ENCODE results near the gene SFSWAP.
"Not testable (repeated sequence)": the region's sequence is repeated elsewhere in the genome, so short reads cannot be mapped to it uniquely, and the experiment has no call there.

Gene SFSWAP

DNA sequence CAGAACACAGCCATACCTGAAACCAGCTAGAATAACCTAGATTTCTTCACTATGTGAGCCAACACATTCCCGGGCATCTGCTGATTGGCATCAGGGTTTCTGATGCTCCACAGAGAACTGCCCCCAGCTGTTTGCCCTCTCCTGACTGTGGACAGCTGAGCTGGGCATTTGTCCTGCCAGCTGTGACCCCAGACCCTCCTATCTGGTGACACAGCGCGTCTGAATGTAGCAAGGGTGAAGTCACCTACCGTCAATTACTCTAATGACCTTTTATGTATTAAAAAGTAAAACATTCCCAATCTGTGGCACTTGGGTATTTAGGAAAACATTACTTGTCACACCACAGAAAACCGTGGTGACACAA is 29.7 kb upstream of the SFSWAP start:
- Mint-ChIP-seq H3K36me3 (ENCODE audit: low read depth) (no peaks in the 10 kb centered on the region), H3K27me3 (ENCODE audit: low read depth) (peaks cover 43% of the 10 kb centered on the region), H3K9me3 (no peaks in the 10 kb centered on the region), H3K27ac (no peak overlapping the region), H3K4me3 (no peak overlapping the region), H3K4me1 (no peaks in the 10 kb centered on the region)
- TF ChIP-seq, protein P1, sequence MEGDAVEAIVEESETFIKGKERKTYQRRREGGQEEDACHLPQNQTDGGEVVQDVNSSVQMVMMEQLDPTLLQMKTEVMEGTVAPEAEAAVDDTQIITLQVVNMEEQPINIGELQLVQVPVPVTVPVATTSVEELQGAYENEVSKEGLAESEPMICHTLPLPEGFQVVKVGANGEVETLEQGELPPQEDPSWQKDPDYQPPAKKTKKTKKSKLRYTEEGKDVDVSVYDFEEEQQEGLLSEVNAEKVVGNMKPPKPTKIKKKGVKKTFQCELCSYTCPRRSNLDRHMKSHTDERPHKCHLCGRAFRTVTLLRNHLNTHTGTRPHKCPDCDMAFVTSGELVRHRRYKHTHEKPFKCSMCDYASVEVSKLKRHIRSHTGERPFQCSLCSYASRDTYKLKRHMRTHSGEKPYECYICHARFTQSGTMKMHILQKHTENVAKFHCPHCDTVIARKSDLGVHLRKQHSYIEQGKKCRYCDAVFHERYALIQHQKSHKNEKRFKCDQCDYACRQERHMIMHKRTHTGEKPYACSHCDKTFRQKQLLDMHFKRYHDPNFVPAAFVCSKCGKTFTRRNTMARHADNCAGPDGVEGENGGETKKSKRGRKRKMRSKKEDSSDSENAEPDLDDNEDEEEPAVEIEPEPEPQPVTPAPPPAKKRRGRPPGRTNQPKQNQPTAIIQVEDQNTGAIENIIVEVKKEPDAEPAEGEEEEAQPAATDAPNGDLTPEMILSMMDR (IDR thresholded peaks at IDR 0.05; ENCODE audit: unreplicated experiment in 3 of 3), result no peak

DNA sequence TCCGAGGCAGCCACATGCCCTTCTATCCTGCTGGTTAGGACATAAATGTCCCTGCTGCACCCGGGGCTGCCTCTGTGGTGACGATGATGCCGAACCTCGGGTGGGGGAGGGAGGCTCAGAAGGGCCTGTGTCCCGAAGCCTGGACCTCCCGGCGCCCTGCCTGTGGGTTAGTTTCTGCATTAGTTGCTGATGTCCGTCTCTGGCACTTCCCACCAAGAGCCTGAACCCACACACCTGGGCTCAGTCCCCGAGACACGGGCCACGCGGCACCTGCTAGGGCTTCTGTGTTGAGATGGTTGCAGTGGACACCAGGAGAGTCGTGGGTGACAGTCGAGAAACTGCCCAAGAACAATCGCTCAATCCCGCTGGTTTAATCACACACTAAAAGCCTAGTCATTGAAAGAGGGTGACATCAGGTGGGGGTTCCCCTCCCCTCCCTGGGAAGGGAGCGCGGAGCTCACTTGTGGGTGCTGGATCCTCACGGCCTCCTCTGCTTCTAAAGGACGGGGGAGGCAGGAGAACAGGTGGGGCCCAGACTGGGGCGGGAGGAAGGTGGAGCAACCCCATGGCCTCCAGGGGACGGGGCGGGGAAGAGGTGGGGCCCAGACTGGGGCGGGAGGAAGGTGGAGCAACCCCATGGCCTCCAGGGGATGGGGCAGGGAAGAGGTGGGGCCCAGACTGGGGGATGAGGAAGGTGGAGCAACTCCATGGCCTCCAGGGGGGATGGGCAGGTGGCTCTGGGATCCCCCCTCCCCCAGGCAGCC is 29.0 kb upstream of the SFSWAP start:
- H3K4me1 Mint-ChIP-seq; H3K36me3 Mint-ChIP-seq (ENCODE audit: low read depth); H3K4me3 Mint-ChIP-seq; H3K27ac Mint-ChIP-seq; H3K9me3 Mint-ChIP-seq: not testable (repeated sequence)
- H3K27me3 Mint-ChIP-seq (ENCODE audit: low read depth), result peaks cover 37% of the 10 kb centered on the region

DNA sequence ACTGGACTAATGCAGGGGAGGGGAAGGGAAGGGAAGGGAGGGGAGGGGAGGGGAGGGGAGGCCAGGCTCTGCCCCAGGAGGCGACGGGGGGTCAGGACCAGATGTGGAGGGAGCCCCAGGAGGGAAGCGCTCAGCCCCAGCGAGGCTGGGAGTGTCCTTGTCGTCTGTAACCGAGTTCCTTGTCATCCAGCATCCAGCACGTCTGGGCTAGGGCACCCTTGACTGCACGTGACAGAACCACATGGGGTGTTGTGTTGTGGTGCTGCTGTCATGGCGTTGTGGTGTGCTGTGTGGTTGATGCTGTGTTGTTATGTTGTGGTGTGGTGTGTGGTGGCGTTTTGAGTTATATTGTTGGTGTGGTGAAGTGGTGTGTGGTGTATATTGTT is 28.4 kb upstream of the SFSWAP start:
- H3K4me1 Mint-ChIP-seq, result no peaks in the 10 kb centered on the region
- no peak overlapping the region for H3K4me3 Mint-ChIP-seq
- TF ChIP-seq, protein P1 (IDR thresholded peaks at IDR 0.05; ENCODE audit: unreplicated experiment in 3 of 3), result no peak
- no peaks in the 10 kb centered on the region for H3K36me3 Mint-ChIP-seq (ENCODE audit: low read depth)
- H3K9me3 Mint-ChIP-seq, result no peaks in the 10 kb centered on the region
- H3K27me3 Mint-ChIP-seq (ENCODE audit: low read depth), result peaks cover 37% of the 10 kb centered on the region
- H3K27ac Mint-ChIP-seq, result no peak overlapping the region

DNA sequence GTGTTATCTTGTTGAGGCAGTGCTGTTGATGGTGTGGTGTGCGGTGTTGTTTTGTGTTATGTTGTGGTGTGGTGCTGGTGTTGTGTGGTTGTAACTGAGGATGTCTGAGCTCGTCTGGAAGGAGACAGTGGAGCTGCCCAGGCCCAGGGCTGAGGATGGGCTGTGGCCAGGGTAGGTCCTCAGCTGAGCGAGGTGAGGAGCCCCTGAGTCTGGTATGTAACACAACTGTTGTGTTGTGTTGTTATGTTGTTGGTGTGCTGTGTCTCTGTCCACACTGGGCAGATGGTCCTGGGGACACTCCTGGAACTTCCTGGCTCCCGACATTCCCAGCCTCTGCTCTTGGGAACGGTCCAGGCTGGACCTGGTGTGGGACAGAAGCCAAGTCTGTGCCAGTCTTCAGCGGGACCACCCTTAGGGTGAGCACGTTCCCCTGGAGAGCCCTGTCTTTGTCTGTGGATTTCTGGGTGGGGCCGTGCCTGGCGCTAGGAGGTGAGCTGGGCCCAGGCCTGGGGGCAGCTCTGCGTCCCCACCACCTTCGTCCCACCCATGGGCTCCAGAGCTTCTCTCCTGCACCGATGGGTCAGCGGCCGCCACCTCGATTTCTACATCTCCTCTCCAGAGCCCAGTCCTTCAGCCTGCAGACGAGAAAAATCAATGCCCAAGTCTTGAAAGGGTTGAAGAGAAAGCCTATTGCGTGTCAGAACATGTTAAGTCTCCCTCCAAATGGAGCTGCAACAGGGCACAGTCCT is 27.4 kb upstream of the SFSWAP start:
- no peaks in the 10 kb centered on the region for H3K36me3 Mint-ChIP-seq (ENCODE audit: low read depth)
- no peak overlapping the region for H3K4me3 Mint-ChIP-seq
- no peak overlapping the region for H3K27ac Mint-ChIP-seq
- TF ChIP-seq, protein P1 (IDR thresholded peaks at IDR 0.05; ENCODE audit: unreplicated experiment in 3 of 3), result no peak
- no peaks in the 10 kb centered on the region for H3K4me1 Mint-ChIP-seq
- H3K9me3 Mint-ChIP-seq, result no peaks in the 10 kb centered on the region
- H3K27me3 Mint-ChIP-seq (ENCODE audit: low read depth), result peaks cover 32% of the 10 kb centered on the region

DNA sequence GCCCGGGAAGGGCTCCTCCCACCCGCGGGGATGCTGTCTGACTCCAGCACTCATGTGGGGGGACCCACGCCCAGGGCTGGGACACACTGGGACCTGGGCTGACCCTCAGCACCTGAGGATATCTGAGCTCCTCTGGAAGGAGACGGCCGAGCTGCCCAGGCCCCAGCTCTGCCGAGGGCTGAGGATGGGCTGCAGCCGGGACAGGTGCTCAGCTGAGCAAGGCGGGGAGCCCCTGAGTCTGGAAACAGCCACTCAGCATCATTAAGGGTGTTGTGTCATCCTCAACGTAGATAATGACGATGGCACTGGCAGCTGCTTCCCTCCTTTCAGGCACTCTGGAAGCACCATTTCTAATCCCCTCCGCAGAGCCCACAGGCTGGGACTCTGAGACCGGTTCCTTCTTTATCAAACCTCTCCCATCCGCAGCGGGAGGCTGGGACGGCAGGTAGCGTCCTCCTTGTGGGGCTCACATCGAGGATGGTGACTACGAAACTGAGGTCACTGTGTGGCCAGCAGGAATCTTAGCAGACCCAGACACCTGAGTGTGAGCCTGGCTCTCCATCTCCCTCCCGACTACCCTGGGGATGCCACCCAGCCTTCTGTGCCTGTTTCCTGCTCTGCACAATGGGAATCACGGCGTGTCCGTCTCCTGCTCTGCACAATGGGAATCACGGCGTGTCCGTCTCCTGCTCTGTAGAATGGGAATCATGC is 26.7 kb upstream of the SFSWAP start:
- TF ChIP-seq, protein P1 (IDR thresholded peaks at IDR 0.05; ENCODE audit: unreplicated experiment in 3 of 3), result no peak
- Mint-ChIP-seq H3K4me3 (no peak overlapping the region), H3K9me3 (no peaks in the 10 kb centered on the region), H3K36me3 (ENCODE audit: low read depth) (no peaks in the 10 kb centered on the region), H3K27ac (no peak overlapping the region), H3K27me3 (ENCODE audit: low read depth) (peaks cover 25% of the 10 kb centered on the region), H3K4me1 (no peaks in the 10 kb centered on the region)

DNA sequence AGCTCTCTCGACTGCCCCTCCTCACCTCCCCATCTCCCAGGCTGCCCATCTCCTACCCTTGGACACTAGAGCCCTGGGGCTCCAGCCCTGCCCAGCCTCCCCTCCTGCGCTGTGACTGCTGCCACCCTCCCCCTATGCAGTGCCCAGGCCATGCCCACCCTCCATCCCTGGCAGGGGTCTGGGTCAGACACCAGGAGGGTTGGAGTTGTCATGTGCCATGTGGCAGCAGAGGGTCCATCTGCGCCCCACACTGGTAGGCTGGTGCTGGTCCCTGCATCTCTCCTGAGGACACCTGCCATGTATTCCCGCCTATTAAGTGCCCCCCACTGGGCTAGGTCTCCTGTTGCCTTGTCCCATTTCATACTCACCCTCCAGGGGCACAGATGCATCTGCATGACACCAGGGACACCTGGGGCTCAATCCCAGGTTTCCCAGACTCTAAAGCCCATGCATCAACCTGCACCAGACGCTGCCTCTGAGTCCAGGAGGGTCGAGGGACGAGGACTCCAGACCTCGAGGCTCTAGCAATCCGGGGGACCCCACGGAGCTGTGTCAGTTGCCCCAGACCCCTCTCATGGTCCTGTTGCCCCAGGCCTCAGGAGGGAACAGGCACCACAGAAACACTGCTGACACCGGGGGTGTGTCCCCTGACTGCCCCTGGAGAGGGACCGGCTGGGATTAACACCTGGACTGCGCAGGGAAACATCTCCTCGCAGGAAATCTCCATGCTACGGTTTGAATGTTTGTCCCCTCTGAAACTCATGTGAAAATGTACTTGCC is 23.4 kb upstream of the SFSWAP start:
- TF ChIP-seq, protein P1 (IDR thresholded peaks at IDR 0.05; ENCODE audit: unreplicated experiment in 3 of 3), result no peak
- peaks cover 22% of the 10 kb centered on the region for H3K27me3 Mint-ChIP-seq (ENCODE audit: low read depth)

More for the DNA sequence above, 23.4 kb upstream of the SFSWAP start:
- Mint-ChIP-seq H3K9me3 (no peaks in the 10 kb centered on the region), H3K36me3 (ENCODE audit: low read depth) (no peaks in the 10 kb centered on the region), H3K27ac (no peak overlapping the region), H3K4me1 (no peaks in the 10 kb centered on the region), H3K4me3 (no peak overlapping the region)
